Esophagus squamous epithelium (tissue), 5 donors: ENCODE results near the gene RIPOR2. TPM values are rescaled to one million over a fixed set of nuclear protein-coding genes. Genes with fewer than 3 reads are reported as not detected.
"Not testable (repeated sequence)": the region's sequence is repeated elsewhere in the genome, so short reads cannot be mapped to it uniquely, and the experiment has no call there.

ENCODE experiments used
- DNase-seq: peaks from one replicate; lab custom pipeline; 2025; lab: John Stamatoyannopoulos, UW
- H3K27ac ChIP-seq, 4 donors: fragments of 200-600 bp; sonication (generic); one replicate each; pipeline ENCODE4 v1.5.1; 2016 to 2019; ENCODE audit warnings: mild to moderate bottlenecking in 1 of 4
- H3K27me3 ChIP-seq, 4 donors: fragments of 200-600 bp; sonication (generic); 1 replicate in 3 of 4; 2 replicates in 1 of 4; pipeline versions ENCODE4 v1.5.1 to v1.6.0; 2017 to 2021; ENCODE audit warnings: antibody characterized with exemption in 1 of 4
- H3K36me3 ChIP-seq, 3 donors: fragments of 200-600 bp; sonication (generic); one replicate each; pipeline ENCODE4 v1.5.1; 2016 to 2019
- H3K4me1 ChIP-seq, 3 donors: fragments of 200-600 bp; sonication (generic); one replicate each; pipeline ENCODE4 v1.5.1; 2017 to 2019
- H3K4me3 ChIP-seq, 4 donors: fragments of 200-600 bp; sonication (generic); 1 replicate in 3 of 4; 2 replicates in 1 of 4; pipeline ENCODE4 v1.5.1; 2016 to 2019; ENCODE audit warnings: mild to moderate bottlenecking in 2 of 4, moderate library complexity in 1 of 4
- H3K9me3 ChIP-seq, 3 donors: fragments of 200-600 bp; sonication (generic); one replicate each; pipeline ENCODE4 v1.5.1; 2016 to 2019
- CTCF ChIP-seq, 6 experiments: fragments of 450-650 bp in 4 of 6; fragments of 200-600 bp in 2 of 6; sonication (generic) in 2 of 6; IDR thresholded peaks; one replicate each; pipeline ENCODE4 v1.5.1; 2016 to 2019; ENCODE audit warnings: antibody characterized with exemption in 6 of 6, mild to moderate bottlenecking in 4 of 6, moderate library complexity in 4 of 6
- POLR2A ChIP-seq, 4 donors: fragments of 450-650 bp; IDR thresholded peaks; one replicate each; pipeline ENCODE4 v1.6.1; 2017; ENCODE audit warnings: antibody characterized with exemption in 4 of 4, mild to moderate bottlenecking in 4 of 4, moderate library complexity in 3 of 4
- WGBS, 2 donors: methylation state at CpG; one replicate each; pipeline ENCODE4 v1.1.5; 2018; 5-methylcytosine and 5-hydroxymethylcytosine counted together
- intact Hi-C: fragments of 100-400 bp; cut with DNase I; formaldehyde crosslinking; loops from one replicate; pipeline ENCODE4 v1.15.0; 2022
- total RNA-seq, 4 donors: library from RNA; depleted of rRNA; stranded (reverse); fragments of >200 nt; gene quantifications; one replicate each; pipeline ENCODE4 v1.1.0, GENCODE V29; 2016
- donor health status: DM: yes; HTN: yes; CAD: no.

The RIPOR2 gene
- total RNA-seq, 4 donors from 2014 or later, result 0.83 to 4.4 (median 3.3) TPM

GRCh38 chr6:24882835-24883555, 52.8 kb downstream of the RIPOR2 start:
- WGBS, 2 donors, result 63 to 75% methylated on average over 7 of the region's 7 CpGs
- no peak overlapping the region for H3K27ac ChIP-seq

DNA sequence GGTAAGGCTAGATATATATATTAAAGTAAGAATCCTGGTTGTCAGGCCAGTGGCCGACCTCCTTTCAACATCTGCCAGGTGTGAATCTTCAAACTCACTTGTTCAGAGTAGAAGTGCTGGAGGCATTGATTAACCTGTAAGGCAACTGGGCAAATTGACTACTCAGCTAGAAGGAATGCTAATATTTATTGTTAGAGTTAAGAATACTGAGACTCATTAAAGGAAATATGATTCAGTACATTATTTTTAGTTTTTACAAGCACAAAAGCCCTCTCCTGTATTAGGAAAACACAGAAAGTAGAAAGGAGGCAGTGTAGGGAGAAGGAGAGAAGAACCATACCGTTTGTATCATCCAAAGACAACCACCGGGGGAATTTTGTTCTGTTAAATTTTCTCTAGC, 53.5 kb downstream of the RIPOR2 start:
- Histone ChIP-seq H3K4me1 (peaks cover 0 to 7% (median 0%) of the 10 kb centered on the region in 3 donors), H3K9me3 (peaks cover 0 to 4% (median 0%) of the 10 kb centered on the region in 3 donors), H3K27ac (no peak overlapping the region), H3K36me3 (no peaks in the 10 kb centered on the region), H3K27me3 (no peaks in the 10 kb centered on the region), H3K4me3 (no peak overlapping the region)
- TF ChIP-seq CTCF (IDR thresholded peaks at IDR 0.05), result no peak
- TF ChIP-seq POLR2A (IDR thresholded peaks at IDR 0.05), result no peak
- 43% methylated on average over 3 of the region's 3 CpGs for WGBS, 2 donors
- DNase-seq, result no peak
- intact Hi-C loops, result no loop called here

More at GRCh38 chr6:24882835-24883555, 52.8 kb downstream of the RIPOR2 start:
- no peaks in the 10 kb centered on the region for H3K27me3 ChIP-seq
- no peak overlapping the region for H3K4me3 ChIP-seq
- no peak for TF ChIP-seq CTCF (IDR thresholded peaks at IDR 0.05)
- TF ChIP-seq POLR2A (IDR thresholded peaks at IDR 0.05), result no peak
- H3K4me1 ChIP-seq, result peaks cover 0 to 7% (median 0%) of the 10 kb centered on the region in 3 donors
- H3K9me3 ChIP-seq, result no peaks in the 10 kb centered on the region
- no peak for DNase-seq
- intact Hi-C loops, result no loop called here
- H3K36me3 ChIP-seq, result no peaks in the 10 kb centered on the region

- no peak overlapping the region for H3K27ac ChIP-seq
- no peaks in the 10 kb centered on the region for H3K36me3 ChIP-seq
- no peak for TF ChIP-seq POLR2A (IDR thresholded peaks at IDR 0.05)
- no peak for TF ChIP-seq CTCF (IDR thresholded peaks at IDR 0.05)
- no peak for DNase-seq
- H3K4me1 ChIP-seq, result peaks cover 0 to 7% (median 0%) of the 10 kb centered on the region in 3 donors
- 75 to 82% methylated on average over 3 of the region's 3 CpGs for WGBS, 2 donors
- intact Hi-C loops, result no loop called here
- H3K4me3 ChIP-seq, result no peak overlapping the region
- peaks cover 0 to 8% (median 0%) of the 10 kb centered on the region in 3 donors for H3K9me3 ChIP-seq
- H3K27me3 ChIP-seq, result no peaks in the 10 kb centered on the region
Observed at GRCh38 chr6:24881376-24881775, 54.4 kb downstream of the RIPOR2 start.

- intact Hi-C loops, result no loop called here
- H3K36me3 ChIP-seq, result no peaks in the 10 kb centered on the region
- DNase-seq, result no peak
- no peaks in the 10 kb centered on the region for H3K27me3 ChIP-seq
- H3K4me1 ChIP-seq, result peaks cover 0 to 7% (median 0%) of the 10 kb centered on the region in 3 donors
- no peak for TF ChIP-seq POLR2A (IDR thresholded peaks at IDR 0.05)
- no peak for TF ChIP-seq CTCF (IDR thresholded peaks at IDR 0.05)
- no peak overlapping the region for H3K4me3 ChIP-seq
- H3K9me3 ChIP-seq, result peaks cover 0 to 8% (median 0%) of the 10 kb centered on the region in 3 donors
- no peak overlapping the region for H3K27ac ChIP-seq
Observed at GRCh38 chr6:24880451-24880850, 55.3 kb downstream of the RIPOR2 start.

- no peaks in the 10 kb centered on the region for H3K36me3 ChIP-seq
- no peaks in the 10 kb centered on the region for H3K27me3 ChIP-seq
- H3K27ac ChIP-seq, result no peak overlapping the region
- H3K9me3 ChIP-seq, result peaks cover 0 to 8% (median 0%) of the 10 kb centered on the region in 3 donors
- intact Hi-C loops, result no loop called here
- 94% methylated on average over 3 of the region's 3 CpGs for WGBS, 2 donors
- H3K4me1 ChIP-seq, result peaks cover 0 to 7% (median 0%) of the 10 kb centered on the region in 3 donors
- no peak overlapping the region for H3K4me3 ChIP-seq
- TF ChIP-seq POLR2A (IDR thresholded peaks at IDR 0.05) (no peak), CTCF (IDR thresholded peaks at IDR 0.05) (no peak)
- no peak for DNase-seq
Observed at GRCh38 chr6:24879351-24879750, 56.4 kb downstream of the RIPOR2 start.

DNA sequence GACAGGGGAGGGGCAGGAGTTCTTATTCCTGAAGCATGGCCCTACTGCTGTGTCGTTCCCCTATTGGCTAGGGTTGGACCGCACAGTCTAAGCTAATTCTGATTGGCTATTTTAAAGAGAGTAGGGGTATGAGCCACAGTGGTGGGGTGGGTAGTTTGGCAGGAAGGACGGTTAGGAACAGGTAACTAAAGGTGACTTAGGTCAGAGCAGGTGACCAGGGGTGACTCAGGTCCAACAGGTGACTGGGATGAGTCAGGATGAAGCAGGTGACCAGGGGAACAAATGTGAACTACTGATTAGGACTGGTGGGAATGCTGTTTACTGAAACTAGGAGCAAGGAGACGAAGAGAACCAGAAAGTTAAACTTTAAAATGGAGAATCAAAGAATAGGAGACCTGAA, 58.0 kb downstream of the RIPOR2 start:
- H3K27me3 ChIP-seq, H3K4me3 ChIP-seq, H3K4me1 ChIP-seq, intact Hi-C loops, H3K36me3 ChIP-seq, H3K9me3 ChIP-seq, DNase-seq, H3K27ac ChIP-seq: not testable (repeated sequence)
- 68 to 84% methylated on average over 4 of the region's 4 CpGs for WGBS, 2 donors
